GM21390 (cell line): ENCODE measurements around the gene LGALS9.

ENCODE experiments used
- ATAC-seq: cut with Tn5 transposase; IDR thresholded peaks from one replicate; pipeline ENCODE4 v1.9.1; 2021; ENCODE audit not compliant: unreplicated experiment

LGALS9 gene

DNA sequence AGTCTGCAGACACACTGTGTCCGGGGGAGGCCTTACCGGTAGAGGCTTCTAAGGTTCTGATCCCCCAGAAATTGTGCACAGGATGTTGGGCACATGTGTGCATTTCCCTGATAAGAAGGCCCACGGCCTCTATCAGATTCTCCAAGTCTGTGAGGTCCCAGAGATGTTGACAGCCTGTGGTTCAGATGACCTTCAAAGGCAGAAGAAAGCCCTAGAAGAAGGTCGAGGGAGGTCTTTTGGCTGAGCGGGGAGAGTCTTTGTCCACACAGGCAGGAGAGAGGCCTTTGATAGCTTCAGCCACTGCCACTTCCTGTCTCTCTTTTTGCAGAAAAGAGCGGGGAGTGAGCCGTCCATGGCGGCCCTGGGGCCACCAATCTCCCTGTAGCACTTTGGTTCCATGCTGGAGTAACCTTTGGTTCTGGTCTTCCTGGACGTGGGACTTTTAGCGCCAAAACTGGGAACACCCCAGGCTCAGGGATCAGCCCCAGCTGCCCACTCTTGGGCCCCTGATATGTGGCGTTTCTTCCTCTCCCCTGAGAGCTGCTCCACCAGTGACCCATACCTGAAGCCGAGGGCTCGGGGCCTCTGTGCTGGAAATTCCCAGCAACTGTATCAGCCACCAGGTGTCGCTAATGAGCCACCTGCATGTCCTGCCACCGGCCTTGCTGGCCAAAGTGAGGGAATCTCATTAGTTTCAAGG, 28.1 kb upstream of the LGALS9 start:
- ATAC-seq: no peak

DNA sequence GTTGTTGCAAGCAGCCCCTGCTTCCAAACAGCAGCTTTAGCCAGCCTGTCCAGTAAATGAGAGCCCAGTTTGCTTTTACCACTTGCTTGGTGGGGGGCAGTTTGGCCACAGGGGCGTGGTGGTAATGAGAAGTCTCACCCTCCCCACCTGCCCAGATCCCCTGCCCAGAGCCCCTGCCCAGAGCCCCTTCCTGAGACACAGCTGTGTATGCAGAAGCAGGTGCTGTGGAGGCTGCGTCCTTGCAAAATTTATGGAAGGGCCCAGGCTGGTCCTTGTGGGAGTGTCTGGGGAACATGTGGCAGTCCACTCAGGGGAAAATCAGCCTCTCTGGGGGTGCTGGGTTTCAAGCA, 27.6 kb upstream of the LGALS9 start:
- no peak for ATAC-seq

DNA sequence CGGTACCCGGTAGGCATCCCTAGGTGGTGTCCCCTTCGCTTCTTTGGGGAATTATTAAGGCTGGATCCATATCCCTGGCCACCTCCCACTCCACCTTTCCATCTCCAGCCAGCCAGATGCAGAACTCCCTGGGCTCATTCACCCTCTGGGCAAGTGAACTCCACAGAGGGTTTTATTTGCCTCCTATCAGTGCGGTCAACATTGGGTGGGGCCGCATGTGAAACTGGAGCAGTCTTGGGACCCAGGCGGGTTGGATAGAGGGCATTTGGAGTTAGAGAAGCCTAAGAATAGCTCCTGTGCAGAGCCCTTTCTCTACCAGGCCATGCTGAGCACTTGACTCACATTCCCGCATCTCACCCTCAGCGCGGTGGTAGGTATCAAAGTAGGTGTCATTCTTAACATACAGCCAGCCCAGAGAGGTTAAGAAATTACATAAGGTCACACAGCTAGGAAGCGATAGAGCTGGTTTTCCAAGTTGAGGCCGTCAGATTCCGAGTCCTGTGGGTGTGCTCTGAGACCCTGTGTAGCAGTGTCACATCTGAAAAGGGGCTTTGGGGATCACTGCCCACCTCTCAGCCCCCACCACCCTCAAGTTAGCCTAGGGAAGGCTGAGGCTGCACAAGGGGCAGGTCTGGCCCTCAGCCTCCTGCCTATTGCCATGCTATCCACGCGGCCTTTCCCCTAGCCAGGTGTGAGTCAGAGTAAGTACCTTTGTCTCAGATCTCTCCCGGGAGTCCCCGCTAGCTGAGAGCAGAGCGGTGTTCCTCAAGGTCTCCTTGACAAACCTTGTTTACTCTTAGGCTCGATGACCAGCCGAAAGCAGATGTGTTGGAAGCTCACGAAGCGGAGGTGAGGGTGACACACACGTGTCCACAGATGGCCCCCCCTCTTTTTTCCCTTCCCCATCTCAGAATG, 26.9 kb upstream of the LGALS9 start:
- ATAC-seq: no peak

DNA sequence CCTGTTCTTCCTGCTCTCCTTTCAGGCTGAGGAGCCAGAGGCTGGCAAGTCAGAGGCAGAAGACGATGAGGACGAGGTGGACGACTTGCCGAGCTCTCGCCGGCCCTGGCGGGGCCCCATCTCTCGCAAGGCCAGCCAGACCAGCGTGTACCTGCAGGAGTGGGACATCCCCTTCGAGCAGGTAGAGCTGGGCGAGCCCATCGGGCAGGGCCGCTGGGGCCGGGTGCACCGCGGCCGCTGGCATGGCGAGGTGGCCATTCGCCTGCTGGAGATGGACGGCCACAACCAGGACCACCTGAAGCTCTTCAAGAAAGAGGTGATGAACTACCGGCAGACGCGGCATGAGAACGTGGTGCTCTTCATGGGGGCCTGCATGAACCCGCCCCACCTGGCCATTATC, 25.6 kb upstream of the LGALS9 start:
- ATAC-seq: no peak

DNA sequence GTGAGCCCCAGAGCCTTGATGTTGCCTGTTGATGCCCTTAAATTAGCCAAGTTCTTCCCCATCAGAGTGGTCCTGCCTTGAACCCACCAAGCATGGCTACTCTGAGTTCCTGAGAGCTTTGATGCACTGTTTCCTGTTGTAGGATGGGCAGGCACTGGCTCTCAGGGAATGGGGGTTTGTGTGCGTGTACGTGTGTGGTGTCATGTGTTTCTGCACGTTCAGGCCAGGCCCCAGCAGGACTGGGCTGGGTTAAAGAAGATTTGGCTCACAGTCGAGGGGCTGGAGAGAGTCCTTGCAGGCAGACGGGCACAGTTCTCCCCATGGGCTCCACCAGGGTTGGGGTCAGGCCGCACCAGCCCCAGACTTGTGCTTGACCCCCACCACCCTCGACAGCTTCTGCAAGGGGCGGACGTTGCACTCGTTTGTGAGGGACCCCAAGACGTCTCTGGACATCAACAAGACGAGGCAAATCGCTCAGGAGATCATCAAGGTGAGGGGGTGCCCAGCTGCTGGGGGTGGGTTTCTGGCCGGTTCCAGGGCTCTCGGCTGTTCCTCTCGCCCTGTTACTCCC, 23.4 kb upstream of the LGALS9 start:
- ATAC-seq: no peak

DNA sequence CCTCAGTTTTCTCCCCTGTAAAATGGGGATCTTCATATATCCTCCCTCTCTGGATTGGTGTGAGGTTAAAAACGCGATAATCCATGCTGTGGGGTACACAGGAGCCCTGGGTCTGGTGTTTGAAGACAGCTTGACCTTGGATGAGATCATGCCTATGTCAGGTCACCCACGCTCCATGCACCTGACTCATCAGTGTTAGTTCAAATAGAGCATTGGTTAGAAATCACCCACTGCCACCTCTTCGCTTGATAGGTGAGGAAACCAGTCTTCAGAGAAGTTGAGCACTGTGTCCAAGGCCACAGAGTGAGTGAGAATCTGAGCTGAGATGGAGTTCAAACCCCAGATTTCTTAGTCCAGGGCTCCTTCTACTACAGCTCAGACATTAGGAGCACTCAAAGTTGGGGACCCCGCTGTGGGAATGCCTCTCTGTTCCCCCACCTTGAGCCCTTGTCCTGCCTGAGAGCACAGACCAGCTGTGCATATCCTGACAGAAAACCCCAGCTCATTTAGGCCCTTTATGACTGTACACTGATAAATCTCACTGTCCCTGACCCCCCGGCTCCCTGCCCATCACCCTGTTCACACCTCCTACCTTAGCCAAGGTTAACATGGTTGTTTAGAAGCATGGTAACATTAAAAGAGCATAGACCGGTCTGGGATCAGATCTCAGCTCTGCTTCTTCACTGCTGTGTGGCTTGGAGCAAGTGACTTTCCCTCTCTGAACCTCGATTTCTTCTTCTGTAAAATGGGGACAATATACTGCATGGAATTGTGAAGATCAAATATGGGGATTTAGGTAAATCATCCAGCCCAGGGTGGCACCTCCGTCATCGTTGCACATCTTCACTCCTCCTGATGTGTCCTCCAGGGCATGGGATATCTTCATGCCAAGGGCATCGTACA, 22.4 kb upstream of the LGALS9 start:
- ATAC-seq: no peak

DNA sequence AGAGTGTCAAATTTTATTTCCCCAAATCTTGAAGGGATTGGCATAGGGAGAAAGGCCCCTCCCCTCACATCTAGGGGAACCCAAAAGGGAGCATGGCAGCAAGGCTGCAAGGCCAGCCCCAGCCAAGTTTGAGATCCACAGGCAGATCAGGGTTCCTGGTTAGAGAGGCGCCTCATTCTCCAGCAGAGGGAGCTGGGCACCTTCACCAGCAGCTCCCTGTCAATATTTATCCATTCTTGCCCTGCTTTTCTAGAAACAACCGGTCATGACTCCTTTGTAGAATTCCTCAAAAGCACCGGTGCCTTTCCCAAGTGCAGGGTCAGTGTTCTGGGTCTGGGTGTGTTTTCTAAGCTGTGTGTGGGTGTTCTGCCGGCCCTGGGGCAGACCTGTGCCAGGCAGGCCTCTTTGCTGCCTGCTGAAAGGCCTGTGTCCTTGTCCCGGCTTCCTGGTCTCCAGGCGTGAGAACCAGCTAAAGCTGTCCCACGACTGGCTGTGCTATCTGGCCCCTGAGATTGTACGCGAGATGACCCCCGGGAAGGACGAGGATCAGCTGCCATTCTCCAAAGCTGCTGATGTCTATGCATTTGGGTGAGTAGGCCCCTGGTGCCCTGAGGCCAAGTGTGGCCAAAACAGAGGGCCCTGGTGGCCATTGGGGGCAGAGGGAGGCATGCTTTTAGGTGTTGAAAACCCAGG, 21.2 kb upstream of the LGALS9 start:
- no peak for ATAC-seq

DNA sequence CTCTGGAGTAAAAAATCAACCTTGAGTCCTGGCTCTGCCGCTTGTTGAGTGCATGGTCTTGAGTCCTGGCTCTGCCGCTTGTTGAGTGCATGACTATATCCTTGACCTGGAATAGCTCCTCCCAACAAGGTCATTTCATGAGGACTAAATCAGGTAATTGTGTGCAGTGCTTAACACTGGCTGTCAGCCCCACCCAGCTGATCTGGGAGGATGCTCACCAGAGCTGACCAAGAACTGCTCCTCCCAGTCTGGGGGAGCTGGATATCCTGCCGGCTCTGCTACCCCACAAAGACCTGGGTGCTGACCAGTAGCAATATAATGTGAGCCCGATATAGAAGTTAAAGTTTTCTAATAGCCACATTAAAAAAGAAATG, 20.7 kb upstream of the LGALS9 start:
- no peak for ATAC-seq

DNA sequence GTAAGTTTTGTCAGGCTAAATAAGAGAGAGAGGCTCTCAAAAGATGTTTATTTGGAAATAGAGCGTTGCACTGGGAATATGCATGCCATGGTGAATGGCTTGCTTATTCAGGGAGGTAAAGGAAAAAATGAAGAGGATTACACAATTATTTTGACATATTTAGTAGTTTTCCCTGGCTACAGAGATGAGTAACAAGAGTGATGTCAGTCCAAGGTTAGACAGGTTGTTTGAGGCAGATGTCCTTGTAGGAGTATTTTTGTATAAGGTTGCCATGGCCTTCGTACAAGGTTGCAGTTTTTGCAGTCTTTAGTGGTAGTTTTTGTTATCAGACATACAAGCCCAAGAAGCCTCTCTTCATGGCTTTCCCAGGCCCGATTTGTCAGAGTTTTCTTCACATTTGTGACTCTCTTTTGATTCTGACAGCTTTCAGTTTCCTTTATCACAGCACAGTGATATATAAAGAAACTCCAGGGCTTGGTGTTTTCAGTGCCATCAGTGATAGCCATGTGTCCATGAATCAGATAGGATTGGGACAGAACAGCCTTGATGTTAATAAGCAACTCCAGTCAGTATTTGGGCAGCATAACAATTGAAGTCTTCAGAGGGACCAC, 18.7 kb upstream of the LGALS9 start:
- ATAC-seq: no peak

DNA sequence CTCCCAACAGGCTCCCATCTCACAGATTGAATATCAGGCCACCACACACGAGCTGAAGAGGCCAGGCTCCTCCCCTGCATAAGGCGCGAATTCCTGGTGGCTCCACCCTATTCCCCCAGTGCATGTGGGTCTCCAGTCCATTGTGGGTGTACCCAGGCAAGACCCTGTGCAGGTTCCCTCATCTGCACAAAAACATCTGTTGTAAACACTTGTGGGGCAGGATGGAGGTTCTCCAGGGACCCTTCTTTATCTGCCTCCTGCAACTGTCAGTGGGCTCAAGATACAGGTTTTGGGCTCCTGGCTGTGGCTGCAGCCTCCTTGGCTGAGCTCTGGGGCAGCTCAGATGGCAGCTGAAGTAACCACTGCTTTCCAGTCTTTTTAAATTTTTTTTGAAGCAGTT, 17.6 kb upstream of the LGALS9 start:
- no peak for ATAC-seq

DNA sequence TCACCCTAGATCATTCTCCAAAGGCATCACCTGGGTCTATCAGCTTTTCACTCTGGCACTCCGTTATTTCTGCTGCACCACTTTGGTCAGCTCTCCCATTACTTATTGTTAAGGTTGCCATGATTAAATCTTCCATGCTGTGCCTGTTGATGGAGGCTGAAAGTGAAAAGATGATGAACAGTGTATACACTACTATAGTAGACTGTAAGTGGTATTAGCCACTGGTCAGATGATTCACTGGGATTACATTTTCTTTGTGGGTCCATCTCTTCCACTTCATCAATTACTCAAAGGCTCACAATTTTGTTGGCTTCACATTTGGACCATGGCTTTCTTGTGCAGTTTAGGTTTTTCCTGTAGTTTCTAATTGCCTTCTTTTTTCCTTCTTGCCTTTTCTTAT, 15.9 kb upstream of the LGALS9 start:
- no peak for ATAC-seq

DNA sequence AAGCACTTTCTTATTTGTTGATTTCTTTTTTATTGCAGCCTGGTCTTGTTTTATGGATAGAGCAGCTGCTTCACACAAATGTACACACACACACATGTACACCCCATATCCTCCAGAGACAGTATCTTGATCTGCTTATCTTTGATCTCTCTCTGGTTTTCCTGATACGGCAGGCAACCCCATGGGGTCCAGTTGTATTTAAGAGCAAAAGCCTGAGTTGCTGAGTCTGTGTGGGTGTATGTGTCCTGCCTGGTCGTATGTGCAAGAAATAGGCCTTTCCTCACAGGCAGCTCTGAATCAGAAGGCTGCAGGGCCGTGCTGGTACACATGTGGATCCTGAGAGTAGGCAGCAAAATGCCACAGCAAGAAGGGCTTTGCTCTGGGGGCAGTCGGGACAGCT, 14.6 kb upstream of the LGALS9 start:
- no peak for ATAC-seq

DNA sequence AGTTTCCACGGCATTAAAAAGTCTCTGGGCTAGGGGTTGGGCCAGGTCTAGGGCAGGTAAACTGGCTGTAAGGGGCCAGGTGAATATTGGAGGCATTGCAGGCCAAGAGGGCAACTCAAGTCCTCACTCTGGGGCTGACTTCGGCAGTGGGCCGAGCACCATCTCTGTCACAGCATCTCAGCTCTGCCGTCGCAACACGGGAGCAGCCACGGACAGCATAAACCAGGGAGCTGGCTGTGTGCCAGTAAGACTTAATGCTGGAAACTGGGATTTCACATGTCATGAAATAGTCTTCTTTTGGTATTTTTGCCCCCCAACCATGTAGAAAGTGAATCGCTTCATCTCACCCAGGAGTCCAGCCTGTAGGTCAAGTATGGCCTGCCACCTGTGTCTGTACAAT, 12.6 kb upstream of the LGALS9 start:
- ATAC-seq: no peak

DNA sequence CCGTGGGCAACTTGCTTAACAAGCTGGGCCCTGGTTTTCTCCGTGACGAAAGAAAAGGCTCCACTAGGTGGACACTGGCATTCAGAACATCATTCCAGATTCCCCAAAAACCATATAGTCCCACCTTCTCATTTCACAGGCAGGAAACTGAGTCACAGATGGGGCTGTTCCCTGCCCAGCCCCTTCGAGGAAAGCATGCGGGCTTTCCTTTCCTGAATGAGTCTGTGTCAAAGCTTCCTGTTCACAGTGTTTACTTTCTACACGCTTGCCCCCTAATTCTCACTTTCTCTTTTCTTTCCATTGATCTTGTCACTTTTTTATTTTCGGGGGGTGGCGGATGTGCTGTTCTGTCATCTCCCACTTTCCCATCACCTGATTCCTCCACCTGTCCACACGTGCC, 10.3 kb upstream of the LGALS9 start:
- ATAC-seq: no peak

DNA sequence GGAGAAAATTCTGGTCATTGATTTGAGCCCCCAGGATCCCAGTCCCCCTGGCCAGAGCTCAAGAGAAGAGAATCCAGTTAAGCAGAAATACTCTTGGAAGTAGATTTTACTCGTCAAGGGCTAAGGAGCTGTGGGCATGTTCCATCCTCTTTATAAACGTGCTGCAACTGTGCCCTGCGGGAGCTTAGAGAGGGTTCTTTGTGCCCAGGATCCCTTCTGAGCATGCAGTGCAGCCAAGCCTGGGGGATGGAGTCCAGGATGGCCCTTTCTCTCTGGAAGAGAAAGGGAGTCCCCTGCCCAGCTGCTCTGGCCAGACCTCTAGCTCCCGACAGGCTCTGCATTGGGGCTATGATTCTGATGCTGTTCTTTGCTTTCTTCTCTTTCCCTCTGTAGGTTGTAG, 9.5 kb upstream of the LGALS9 start:
- ATAC-seq: no peak

DNA sequence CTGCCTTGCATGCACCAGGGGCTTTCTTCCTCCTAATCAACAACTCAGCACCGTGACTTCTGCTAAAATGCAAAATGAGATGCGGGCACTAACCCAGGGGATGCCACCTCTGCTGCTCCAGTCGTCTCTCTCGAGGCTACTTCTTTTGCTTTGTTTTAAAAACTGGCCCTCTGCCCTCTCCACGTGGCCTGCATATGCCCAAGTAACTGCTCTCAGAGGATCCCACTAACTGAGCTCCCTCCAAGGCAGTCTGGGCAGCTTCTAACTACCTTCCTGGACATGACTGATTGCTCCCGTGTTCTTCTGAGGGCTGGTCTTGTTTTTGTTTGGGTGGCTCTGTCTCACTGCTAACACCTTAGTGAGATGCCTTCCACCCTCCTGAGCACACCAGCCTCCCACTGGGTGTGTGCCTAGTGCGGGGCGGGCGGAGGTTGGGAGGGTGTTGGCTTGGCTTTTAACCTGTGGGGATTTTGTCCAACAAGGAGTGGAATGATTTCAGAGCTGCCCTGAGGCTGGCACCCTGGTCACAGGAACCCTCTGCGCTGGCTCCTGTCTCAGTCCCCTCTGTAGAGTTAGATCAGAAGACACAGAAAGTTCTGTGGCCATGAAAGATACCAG, 8.9 kb upstream of the LGALS9 start:
- no peak for ATAC-seq

DNA sequence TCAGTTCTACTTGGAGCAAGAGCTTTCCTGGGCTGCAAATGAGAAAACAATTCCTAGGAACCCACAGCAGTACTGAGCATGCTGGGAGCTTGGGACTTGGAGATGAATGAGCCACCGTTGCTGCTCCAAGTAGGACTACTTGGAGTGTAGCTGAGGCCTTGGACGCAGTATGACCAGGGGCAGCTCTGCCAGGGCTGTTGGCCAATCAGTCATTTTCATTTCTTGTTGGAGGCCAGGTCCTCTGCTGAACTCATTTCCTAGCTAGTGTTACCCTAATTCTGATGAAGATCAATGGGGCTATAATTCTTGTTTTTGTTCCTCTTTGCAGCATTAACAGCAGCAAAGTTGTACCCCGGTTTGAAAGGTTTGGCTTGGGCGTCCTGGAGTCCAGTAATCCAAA, 8.0 kb upstream of the LGALS9 start:
- ATAC-seq: no peak

DNA sequence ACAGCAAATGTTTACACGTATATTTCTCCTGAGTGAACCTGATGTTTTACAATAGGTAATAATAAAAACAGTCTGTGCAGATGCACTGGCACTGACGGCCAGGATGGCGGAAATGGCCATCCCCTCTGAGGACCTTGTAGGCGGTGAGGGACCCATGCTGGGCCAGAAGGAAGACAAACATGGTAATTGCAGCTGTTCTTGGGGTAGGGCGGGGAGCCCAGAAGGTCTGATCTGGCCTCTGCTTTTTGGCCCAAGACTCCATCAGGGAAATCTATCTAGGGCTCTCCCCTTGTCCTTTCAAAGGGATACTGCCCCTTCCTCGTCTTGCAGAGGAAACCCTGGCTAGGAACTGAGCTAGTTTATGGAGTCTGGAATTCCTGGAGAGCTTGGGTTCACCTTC, 7.4 kb upstream of the LGALS9 start:
- ATAC-seq: no peak

DNA sequence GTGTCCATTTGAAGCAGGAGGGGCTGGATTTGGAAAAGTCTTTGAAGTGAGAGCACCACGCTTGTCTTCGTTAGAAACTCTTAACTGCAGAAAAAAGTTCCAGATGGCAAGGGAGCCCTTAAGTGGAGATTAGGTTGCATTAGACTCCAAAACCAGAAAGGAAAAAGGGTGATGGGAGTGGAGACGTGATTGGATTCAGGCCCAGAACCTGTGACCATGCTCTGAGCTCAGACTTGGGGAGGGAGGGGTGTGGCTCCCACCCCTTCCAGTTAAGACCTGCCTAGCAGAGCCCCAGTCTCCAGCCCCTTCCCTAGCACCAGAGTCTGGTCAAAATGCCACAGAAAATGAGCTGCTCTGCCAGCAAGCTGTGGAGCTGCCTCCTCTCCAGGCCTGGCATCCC, 6.4 kb upstream of the LGALS9 start:
- no peak for ATAC-seq

DNA sequence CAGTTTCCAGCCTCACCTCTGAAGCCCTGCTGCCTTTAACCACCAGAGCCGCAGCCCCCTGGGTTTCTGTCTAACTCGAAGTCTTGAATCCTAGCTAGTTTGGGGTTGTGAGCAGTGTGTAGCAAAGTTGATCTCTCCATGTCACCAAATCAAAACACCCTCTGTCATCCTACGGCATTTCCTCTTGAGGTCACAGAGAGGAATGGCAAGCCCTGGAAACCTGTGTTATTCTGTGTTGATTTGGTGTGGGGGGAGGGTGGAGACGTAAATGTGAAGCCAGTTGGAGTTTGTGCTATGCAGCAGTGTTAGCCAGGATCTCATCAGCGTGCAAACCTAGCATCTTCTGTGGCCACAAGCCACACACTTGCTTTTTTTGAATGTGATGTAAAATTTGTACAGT, 5.1 kb upstream of the LGALS9 start:
- ATAC-seq: no peak
